ENCODE measurements around the gene SLC52A1.
"Not testable (repeated sequence)": the region's sequence is repeated elsewhere in the genome, so short reads cannot be mapped to it uniquely, and the experiment has no call there.

SLC52A1 gene

DNA sequence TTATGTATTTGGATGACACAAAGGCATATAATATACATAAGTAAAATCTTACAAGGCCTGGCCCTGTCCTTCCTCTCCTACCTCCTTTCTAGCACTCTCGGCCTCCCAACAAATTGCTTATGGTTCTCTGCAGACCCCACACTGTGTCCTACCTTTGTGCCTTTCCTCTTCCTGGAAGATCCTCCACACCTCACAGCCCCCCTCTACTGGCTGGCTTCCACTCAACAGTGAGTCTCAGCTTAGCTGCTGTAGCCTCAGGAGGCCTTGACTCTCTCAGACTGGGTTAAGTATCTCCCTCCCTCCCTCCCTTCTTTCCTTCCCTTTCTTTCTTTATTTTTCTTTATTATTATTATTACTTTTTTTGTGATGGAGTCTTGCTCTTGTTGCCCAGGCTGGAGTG lies 8.3 kb upstream of the SLC52A1 start:
- Histone ChIP-seq H3K36me3 (ENCODE audit: insufficient read depth, low read length) (no peaks in the 10 kb centered on the region), H3K9ac (ENCODE audit: low read depth, low read length) (no peak overlapping the region), H3K4me1 (ENCODE audit: insufficient read depth, low read length) (no peaks in the 10 kb centered on the region), H3K9me3 (ENCODE audit: control insufficient read depth, insufficient read depth, low read length) (no peaks in the 10 kb centered on the region)

DNA sequence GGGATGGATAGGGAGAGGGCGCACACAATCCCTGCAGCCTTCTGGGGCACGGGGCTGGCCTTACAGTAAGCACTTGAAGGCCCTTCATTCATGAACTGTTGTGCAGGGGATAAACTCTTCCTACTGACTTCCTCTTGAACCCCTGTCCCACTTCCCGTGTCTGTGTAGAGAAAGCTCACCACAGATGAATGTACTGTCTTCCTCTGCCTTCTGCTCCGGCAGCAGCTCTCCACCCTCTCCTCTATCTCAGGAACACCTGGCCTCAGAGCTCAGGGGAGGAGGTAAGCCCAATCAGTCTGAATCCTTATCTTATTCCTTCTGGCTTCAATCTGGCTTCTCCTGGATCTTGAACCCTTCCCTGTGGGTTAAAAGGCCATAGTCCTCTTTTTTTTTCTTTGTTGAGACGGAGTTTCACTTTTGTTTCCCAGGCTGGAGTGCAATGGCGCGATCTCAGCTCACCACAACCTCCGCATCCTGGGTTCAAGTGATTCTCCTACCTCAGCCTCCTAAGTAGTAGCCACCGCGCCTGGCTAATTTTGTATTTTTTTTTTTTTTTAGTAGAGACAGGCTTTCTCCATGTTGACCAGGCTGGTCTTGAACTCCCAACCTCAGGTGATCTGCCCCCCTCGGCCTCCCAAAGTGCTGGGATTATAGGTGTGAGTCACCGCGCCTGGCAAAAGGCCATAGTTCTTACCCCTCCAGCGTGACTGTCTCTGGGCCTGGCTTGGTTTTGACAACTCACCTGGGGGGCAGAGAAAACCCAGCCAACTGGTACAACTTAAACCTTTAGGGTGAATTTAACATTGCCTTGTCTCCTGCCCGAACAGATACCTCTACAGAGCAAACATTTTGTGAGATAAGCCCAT lies 7.2 kb upstream of the SLC52A1 start:
- H3K9ac ChIP-seq (ENCODE audit: low read depth, low read length), result no peak overlapping the region
- no peaks in the 10 kb centered on the region for H3K9me3 ChIP-seq (ENCODE audit: control insufficient read depth, insufficient read depth, low read length)
- H3K4me1 ChIP-seq (ENCODE audit: insufficient read depth, low read length), result no peaks in the 10 kb centered on the region
- no peaks in the 10 kb centered on the region for H3K36me3 ChIP-seq (ENCODE audit: insufficient read depth, low read length)

DNA sequence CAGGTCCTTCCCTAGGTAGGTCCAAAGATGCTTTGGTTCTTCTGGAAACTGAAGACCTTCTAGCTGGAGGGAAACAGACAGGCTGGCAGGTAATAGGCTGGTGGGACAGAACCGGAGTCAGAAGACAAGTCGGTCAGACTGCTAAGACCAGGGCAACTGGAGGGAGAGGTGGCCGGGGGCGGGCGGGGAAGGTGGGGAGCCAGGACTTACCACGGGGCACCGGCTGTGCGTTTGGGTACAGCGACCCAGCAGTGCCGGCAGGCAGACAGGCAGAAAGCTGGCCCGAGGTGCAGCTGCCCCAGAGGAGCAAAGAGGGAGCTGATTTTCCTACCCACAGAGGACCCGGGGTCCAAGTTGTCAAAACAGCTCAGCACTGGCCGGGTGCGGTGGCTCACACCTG lies 575 bp downstream of the SLC52A1 start:
- Histone ChIP-seq H3K9me3 (ENCODE audit: control insufficient read depth, insufficient read depth, low read length) (no peaks in the 10 kb centered on the region), H3K36me3 (ENCODE audit: insufficient read depth, low read length) (no peaks in the 10 kb centered on the region), H3K9ac (ENCODE audit: low read depth, low read length) (peak overlapping the region; percentile 71; the same call in 1 of the 2 replicates), H3K4me1 (ENCODE audit: insufficient read depth, low read length) (no peaks in the 10 kb centered on the region)

DNA sequence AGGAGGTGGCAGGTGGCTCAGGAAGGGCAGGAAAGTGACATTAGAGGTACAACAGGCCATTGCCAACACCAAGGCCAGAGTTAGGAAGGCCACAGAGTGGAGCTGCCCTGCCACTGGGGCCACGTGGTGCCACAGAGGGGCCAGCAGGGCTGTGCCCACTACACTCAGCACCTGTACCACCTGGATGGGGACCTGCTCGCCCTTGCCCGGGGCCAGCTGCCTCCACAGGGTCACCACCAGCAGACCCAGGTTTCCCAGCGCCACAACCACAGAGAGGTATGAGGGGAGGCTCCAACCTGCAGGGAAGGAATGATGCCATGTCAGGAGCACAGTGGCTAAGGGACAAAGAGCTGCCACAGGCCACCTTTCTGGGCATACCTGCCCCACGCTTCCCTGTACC lies 1.2 kb downstream of the SLC52A1 start:
- Histone ChIP-seq H3K4me1 (ENCODE audit: insufficient read depth, low read length) (no peaks in the 10 kb centered on the region), H3K36me3 (ENCODE audit: insufficient read depth, low read length) (no peaks in the 10 kb centered on the region), H3K9me3 (ENCODE audit: control insufficient read depth, insufficient read depth, low read length) (no peaks in the 10 kb centered on the region), H3K9ac (ENCODE audit: low read depth, low read length) (peak overlapping the region; percentile 21; the same call in 1 of the 2 replicates)

DNA sequence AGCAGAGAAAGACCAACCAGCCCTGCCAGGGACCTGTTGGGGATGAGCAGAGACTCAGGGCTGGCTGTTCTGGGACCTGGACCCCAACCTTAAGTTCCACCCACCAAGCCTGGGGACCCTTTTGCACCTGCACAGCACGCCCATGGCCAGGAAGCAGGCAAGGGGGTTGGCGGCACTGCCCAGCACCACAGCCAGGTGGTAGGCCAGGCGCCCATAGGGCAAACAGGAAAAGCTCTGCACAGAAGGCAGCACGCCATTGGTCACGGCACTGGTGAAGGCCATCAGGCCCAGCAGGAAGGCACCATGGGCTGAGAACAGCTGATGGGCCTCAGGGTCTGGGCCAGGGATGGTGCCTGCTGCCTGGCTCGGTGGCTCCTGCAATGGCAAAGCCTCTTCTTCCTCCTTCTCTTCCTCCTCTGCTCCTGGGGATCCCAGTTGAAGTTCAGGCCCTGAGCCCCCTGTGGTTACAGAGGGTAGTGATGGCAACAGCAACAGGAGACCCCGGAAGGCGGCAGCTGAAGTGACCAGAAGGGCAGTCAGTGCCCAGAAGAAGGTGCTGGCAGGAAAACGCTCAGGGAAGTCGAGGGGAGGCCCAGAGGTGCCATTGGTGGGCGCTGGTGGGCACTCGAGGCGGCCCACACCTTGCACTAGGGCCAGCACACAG lies 1.7 kb downstream of the SLC52A1 start:
- no peaks in the 10 kb centered on the region for H3K9me3 ChIP-seq (ENCODE audit: control insufficient read depth, insufficient read depth, low read length)
- H3K4me1 ChIP-seq (ENCODE audit: insufficient read depth, low read length), result no peaks in the 10 kb centered on the region
- H3K36me3 ChIP-seq (ENCODE audit: insufficient read depth, low read length), result no peaks in the 10 kb centered on the region
- no peak overlapping the region for H3K9ac ChIP-seq (ENCODE audit: low read depth, low read length)

DNA sequence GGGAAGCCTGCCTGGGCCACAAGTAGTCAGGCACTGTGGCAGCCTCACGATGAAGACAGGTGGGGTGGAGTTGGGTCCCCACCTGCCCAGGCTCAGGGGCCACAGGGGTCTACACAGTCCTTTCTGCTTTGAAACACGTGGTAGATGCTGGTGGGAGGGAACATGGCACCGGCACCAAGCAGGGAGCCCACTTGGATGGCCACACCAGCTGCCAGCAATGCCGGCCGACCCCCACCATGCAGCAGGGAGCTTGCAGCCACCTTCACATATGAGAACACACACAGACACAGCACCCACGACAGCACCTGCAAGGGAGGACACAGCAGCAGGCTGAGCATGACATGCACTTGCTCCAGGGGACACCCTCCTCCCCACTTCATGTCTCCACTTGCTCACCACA lies 2.4 kb downstream of the SLC52A1 start:
- Histone ChIP-seq H3K9me3 (ENCODE audit: control insufficient read depth, insufficient read depth, low read length) (no peaks in the 10 kb centered on the region), H3K4me1 (ENCODE audit: insufficient read depth, low read length) (no peaks in the 10 kb centered on the region), H3K9ac (ENCODE audit: low read depth, low read length) (no peak overlapping the region), H3K36me3 (ENCODE audit: insufficient read depth, low read length) (no peaks in the 10 kb centered on the region)

DNA sequence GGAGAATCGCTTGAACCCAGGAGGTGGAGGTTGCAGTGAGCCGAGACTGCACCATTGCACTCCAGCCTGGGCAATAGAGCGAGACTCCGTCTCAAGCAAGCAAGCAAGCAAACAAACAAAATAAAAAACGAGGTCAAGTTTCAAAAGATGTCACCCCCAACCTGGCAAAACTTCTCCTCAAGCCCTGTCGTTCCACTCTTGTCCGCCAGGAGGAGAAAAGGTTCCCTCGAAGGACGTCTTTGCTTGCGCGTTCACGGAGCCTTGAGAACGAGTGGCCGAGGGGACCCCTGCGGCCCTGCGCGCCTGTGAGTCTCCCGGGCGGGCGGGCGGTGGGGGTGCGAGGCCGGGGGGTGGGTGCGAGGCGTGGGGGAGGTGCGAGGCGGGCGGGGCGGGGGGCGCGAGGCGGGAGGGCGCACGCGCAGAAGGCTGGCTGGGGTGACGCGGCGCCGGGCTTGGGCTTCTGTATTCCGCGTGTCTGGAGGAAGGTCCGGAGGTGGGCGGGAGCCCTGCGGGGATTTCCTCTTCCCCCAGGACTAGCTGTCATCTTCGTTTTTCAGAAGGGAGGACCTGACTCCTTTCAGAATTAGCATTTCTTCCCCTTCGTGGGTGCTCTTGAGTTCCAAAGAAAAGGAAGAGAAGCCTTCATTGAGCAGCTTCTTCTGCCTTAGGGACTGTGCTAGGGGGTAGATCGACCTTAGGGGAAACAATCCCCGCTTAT lies 3.7 kb downstream of the SLC52A1 start:
- Histone ChIP-seq H3K36me3 (ENCODE audit: insufficient read depth, low read length) (no peaks in the 10 kb centered on the region), H3K9ac (ENCODE audit: low read depth, low read length) (peak overlapping the region; percentile 58), H3K4me1 (ENCODE audit: insufficient read depth, low read length) (no peaks in the 10 kb centered on the region), H3K9me3 (ENCODE audit: control insufficient read depth, insufficient read depth, low read length) (no peaks in the 10 kb centered on the region)

DNA sequence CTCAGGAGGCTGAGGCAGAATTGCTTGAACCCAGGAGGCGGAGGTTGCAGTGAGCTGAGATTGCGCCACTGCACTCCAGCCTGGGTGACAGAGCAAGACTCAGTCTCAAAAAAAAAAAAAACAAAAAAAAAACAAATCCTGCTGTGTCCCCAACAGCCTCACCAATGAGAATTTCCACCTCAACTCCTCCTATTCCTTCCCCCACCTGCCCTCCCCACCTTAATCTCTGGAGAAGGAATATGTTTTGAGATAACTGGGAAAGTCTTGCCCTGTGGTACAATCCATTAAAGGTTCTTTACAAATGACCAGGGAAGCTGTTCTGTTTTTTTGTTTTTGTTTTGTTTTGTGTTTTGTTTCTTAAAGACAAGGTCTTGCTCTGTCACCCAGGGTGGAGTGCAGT lies 5.1 kb downstream of the SLC52A1 start:
- not testable (repeated sequence) for H3K36me3 ChIP-seq (ENCODE audit: insufficient read depth, low read length); H3K9ac ChIP-seq (ENCODE audit: low read depth, low read length); H3K4me1 ChIP-seq (ENCODE audit: insufficient read depth, low read length); H3K9me3 ChIP-seq (ENCODE audit: control insufficient read depth, insufficient read depth, low read length)

DNA sequence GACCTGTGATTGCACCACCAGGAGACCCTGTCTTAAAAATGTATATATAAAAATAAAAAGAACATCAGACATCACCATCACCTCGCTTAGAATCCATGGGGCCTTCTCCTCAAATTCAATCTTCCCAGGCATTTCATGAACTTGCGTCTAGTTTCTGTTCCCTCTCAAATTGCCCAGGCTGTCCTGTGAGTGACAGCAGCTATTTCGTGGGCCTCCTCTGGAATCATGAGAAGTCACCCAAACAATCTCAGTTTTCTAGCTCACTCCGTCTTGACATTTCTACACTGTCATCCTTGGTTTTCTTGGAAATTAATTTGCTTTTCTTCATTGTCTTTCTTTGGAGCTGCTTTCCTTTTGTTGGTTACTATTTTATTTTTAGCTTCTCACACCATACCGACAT lies 7.3 kb downstream of the SLC52A1 start:
- no peaks in the 10 kb centered on the region for H3K9me3 ChIP-seq (ENCODE audit: control insufficient read depth, insufficient read depth, low read length)
- no peaks in the 10 kb centered on the region for H3K4me1 ChIP-seq (ENCODE audit: insufficient read depth, low read length)
- H3K9ac ChIP-seq (ENCODE audit: low read depth, low read length), result no peak overlapping the region
- no peaks in the 10 kb centered on the region for H3K36me3 ChIP-seq (ENCODE audit: insufficient read depth, low read length)

DNA sequence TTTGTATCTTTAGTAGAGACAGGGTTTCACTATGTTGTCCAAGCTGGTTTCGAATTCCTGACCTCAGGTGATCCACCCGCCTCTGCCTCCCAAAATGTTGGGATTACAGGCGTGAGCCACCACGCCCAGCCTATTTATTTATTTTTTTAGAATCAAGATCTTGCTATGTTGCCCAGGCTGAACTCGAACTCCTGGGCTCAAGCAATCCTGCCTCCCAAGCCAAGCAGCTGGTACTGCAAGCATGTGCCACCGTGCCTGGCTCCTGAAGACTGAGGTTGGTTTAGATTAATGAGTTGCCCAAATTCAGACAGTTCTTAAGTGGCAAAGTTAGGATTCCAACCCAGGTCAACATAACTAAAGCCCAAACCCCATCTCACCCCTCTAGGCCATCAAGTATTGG lies 7.9 kb downstream of the SLC52A1 start:
- H3K9me3 ChIP-seq (ENCODE audit: control insufficient read depth, insufficient read depth, low read length), result no peaks in the 10 kb centered on the region

DNA sequence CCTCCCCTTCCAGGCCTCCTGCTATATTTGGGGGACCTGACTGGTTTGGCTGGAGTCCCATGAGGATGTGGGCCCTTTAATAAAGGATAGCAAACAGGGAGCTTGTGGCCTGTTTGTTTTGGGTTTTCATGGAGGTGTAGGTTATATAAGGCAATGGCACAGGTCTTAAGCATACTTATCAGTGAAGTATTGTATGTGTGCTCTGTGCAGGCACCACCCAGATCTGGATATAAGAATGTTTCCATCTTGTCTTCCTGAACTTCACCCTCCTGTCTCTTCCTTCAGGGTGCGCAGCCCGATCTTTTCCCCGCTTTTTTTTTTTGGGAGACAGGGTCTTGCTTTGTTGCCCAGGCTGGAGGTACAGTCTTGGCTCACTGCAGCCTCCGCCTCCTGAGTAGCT lies 10.6 kb downstream of the SLC52A1 start:
- Histone ChIP-seq H3K36me3 (ENCODE audit: insufficient read depth, low read length) (peaks cover 6% of the 10 kb centered on the region; the same call in 1 of the 2 replicates), H3K4me1 (ENCODE audit: insufficient read depth, low read length) (no peaks in the 10 kb centered on the region), H3K9ac (ENCODE audit: low read depth, low read length) (no peak overlapping the region), H3K9me3 (ENCODE audit: control insufficient read depth, insufficient read depth, low read length) (no peaks in the 10 kb centered on the region)

More for the DNA sequence above, 7.9 kb downstream of the SLC52A1 start:
- Histone ChIP-seq H3K36me3 (ENCODE audit: insufficient read depth, low read length) (no peaks in the 10 kb centered on the region), H3K4me1 (ENCODE audit: insufficient read depth, low read length) (no peaks in the 10 kb centered on the region), H3K9ac (ENCODE audit: low read depth, low read length) (no peak overlapping the region)

DNA sequence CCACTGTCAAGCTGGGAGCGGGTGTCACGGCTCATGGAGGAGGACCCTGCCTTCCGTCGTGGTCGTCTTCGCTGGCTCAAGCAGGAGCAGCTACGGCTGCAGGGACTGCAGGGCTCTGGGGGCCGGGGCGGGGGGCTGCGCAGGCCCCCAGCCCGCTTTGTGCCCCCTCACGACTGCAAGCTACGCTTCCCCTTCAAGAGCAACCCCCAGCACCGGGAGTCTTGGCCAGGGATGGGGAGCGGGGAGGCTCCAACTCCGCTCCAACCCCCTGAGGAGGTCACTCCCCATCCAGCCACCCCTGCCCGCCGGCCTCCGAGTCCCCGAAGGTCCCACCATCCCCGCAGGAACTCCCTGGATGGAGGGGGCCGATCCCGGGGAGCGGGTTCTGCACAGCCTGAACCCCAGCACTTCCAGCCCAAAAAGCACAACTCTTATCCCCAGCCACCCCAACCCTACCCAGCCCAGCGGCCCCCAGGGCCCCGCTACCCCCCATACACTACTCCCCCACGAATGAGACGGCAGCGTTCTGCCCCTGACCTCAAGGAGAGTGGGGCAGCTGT lies 11.6 kb downstream of the SLC52A1 start:
- no peak overlapping the region for H3K9ac ChIP-seq (ENCODE audit: low read depth, low read length)
- H3K36me3 ChIP-seq (ENCODE audit: insufficient read depth, low read length), result peaks cover 6% of the 10 kb centered on the region
- no peaks in the 10 kb centered on the region for H3K9me3 ChIP-seq (ENCODE audit: control insufficient read depth, insufficient read depth, low read length)
- H3K4me1 ChIP-seq (ENCODE audit: insufficient read depth, low read length), result no peaks in the 10 kb centered on the region

DNA sequence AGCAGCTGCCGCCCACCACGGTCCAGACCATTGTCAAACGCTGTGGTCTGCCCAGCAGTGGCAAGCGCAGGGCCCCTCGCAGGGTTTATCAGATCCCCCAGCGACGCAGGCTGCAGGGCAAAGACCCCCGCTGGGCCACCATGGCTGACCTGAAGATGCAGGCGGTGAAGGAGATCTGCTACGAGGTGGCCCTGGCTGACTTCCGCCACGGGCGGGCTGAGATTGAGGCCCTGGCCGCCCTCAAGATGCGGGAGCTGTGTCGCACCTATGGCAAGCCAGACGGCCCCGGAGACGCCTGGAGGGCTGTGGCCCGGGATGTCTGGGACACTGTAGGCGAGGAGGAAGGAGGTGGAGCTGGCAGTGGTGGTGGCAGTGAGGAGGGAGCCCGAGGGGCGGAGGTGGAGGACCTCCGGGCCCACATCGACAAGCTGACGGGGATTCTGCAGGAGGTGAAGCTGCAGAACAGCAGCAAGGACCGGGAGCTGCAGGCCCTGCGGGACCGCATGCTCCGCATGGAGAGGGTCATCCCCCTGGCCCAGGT lies 13.0 kb downstream of the SLC52A1 start:
- peaks cover 6% of the 10 kb centered on the region for H3K36me3 ChIP-seq (ENCODE audit: insufficient read depth, low read length)
- H3K4me1 ChIP-seq (ENCODE audit: insufficient read depth, low read length), result no peaks in the 10 kb centered on the region

DNA sequence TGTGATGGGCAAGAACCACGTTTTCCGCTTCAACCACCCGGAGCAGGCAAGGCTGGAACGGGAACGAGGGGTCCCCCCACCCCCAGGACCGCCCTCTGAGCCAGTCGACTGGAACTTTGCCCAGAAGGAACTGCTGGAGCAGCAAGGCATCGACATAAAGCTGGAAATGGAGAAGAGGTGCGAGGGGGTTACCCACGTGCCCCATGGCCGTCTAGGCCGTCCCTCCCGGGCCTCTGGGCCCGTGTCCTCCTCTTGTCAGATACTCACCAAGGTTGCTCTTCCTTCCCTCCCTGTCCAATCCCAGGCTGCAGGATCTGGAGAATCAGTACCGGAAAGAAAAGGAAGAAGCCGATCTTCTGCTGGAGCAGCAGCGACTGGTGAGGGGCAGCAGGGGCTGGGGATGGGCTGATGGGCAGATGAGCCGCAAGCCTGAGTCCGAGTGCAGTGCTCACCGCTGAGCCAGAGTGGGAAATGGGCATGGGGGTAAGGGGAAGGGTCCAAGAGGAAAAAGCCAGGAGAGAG lies 14.7 kb downstream of the SLC52A1 start:
- no peaks in the 10 kb centered on the region for H3K4me1 ChIP-seq (ENCODE audit: insufficient read depth, low read length)
- H3K9ac ChIP-seq (ENCODE audit: low read depth, low read length), result no peak overlapping the region
- H3K36me3 ChIP-seq (ENCODE audit: insufficient read depth, low read length), result peaks cover 6% of the 10 kb centered on the region
- H3K9me3 ChIP-seq (ENCODE audit: control insufficient read depth, insufficient read depth, low read length), result no peaks in the 10 kb centered on the region

More for the DNA sequence above, 13.0 kb downstream of the SLC52A1 start:
- H3K9ac ChIP-seq (ENCODE audit: low read depth, low read length), result no peak overlapping the region
- H3K9me3 ChIP-seq (ENCODE audit: control insufficient read depth, insufficient read depth, low read length), result no peaks in the 10 kb centered on the region
